Endothelial cell of umbilical vein (primary cell): Measurements from ENCODE around the gene ALDH3A2. TPM values are rescaled to one million over a fixed set of nuclear protein-coding genes. Genes with fewer than 3 reads are reported as not detected.

ENCODE experiments used
- BruUV-seq: library from RNA; stranded (reverse); fragments of 400-500 nt; replicated peaks from 2 replicates; lab custom pipeline; 2021; lab: Mats Ljungman, UMichigan
- CTCF ChIA-PET: fragments of 300-600, 350-600 bp; sonication (Branson Sonifier 250); formaldehyde crosslinking; loops from one replicate; lab custom pipeline; 2021; ENCODE audit warnings: antibody characterized with exemption, inconsistent platforms; lab: Charles Lee
- POLR2A ChIA-PET: fragments of 300-600, 350-600 bp; sonication (Branson Sonifier 250); formaldehyde crosslinking; loops from one replicate; lab custom pipeline; 2021; ENCODE audit warnings: antibody characterized with exemption, inconsistent platforms; lab: Charles Lee
- DNase-seq: peaks from one replicate; pipeline ENCODE4 v3.0.0-alpha.2; 2011; ENCODE audit warnings: low read depth, low spot score
- FAIRE-seq: peaks from 2 replicates; lab custom pipeline; 2011; peaks lifted over from hg19 to GRCh38; lab: Jason Lieb, UNC
- H2AFZ ChIP-seq: 2 replicates; pipeline ENCODE4 v1.6.0; 2012; ENCODE audit warnings: low read depth, low read length, control low read depth, inconsistent platforms
- H3K27ac ChIP-seq: 2 replicates; pipeline ENCODE4 v1.5.1; 2011; ENCODE audit warnings: low read depth, mild to moderate bottlenecking, control low read depth, low read length, moderate library complexity; ENCODE audit not compliant: insufficient read depth
- H3K27me3 ChIP-seq, 2 experiments: 2 replicates each; pipeline versions ENCODE4 v1.6.0 to v1.6.1; 2011; ENCODE audit warnings: low read length in 2 of 2, mixed read lengths in 1 of 2; ENCODE audit not compliant: control insufficient read depth in 2 of 2, insufficient read depth in 2 of 2
- H3K36me3 ChIP-seq, 2 experiments: 2 replicates in 1 of 2; 3 replicates in 1 of 2; pipeline ENCODE4 v1.5.1; 2011; ENCODE audit warnings: low read length in 2 of 2, mild to moderate bottlenecking in 1 of 2, moderate library complexity in 1 of 2; ENCODE audit not compliant: control insufficient read depth in 2 of 2, insufficient read depth in 2 of 2; ENCODE audit errors: extremely low read depth in 1 of 2
- H3K4me1 ChIP-seq: 3 replicates; pipeline ENCODE4 v1.5.1; 2011; ENCODE audit warnings: mild to moderate bottlenecking, low read length; ENCODE audit not compliant: control insufficient read depth, insufficient read depth; ENCODE audit errors: extremely low read depth
- H3K4me2 ChIP-seq: 2 replicates; pipeline ENCODE4 v1.6.1; 2011; ENCODE audit warnings: low read length, control low read depth, mixed read lengths; ENCODE audit not compliant: insufficient read depth
- H3K4me3 ChIP-seq, 3 experiments: fragments of 200-600 bp in 1 of 3; sonication (generic), shearing (Covaris generic) in 1 of 3; replicated peaks in 1 of 3; 2 replicates each; pipeline ENCODE4 v1.5.1; 2011 to 2016; ENCODE audit warnings: control low read depth in 3 of 3, low read length in 3 of 3, mild to moderate bottlenecking in 2 of 3, inconsistent platforms in 1 of 3, low read depth in 1 of 3, moderate library complexity in 1 of 3; ENCODE audit not compliant: insufficient read depth in 1 of 3
- H3K79me2 ChIP-seq: 2 replicates; pipeline ENCODE4 v1.6.0; 2012; ENCODE audit warnings: low read length, inconsistent platforms; ENCODE audit not compliant: control insufficient read depth, insufficient read depth
- H3K9ac ChIP-seq: replicated peaks from 2 replicates; pipeline ENCODE3; 2011; ENCODE audit warnings: low read length, control low read depth; ENCODE audit not compliant: insufficient read depth; ENCODE audit errors: extremely low read depth
- H3K9me1 ChIP-seq: replicated peaks from 3 replicates; pipeline ENCODE4 v1.6.0; 2011; ENCODE audit warnings: mild to moderate bottlenecking, low read length; ENCODE audit not compliant: control insufficient read depth, insufficient read depth; ENCODE audit errors: extremely low read depth
- H3K9me3 ChIP-seq: replicated peaks from 2 replicates; pipeline ENCODE4 v1.5.1; 2012; ENCODE audit warnings: low read length, inconsistent platforms; ENCODE audit not compliant: control insufficient read depth, insufficient read depth
- H4K20me1 ChIP-seq: replicated peaks from 2 replicates; pipeline ENCODE3; 2011; ENCODE audit warnings: mild to moderate bottlenecking, low read length; ENCODE audit not compliant: control insufficient read depth, insufficient read depth; ENCODE audit errors: extremely low read depth
- CTCF ChIP-seq, 2 donors: IDR thresholded peaks; 1 replicate in 1 of 2; 2 replicates in 1 of 2; pipeline ENCODE4 v1.5.1; 2011; ENCODE audit warnings: low read length in 2 of 2, mild to moderate bottlenecking in 2 of 2, moderate library complexity in 2 of 2, control low read depth in 1 of 2, inconsistent platforms in 1 of 2, low read depth in 1 of 2; ENCODE audit not compliant: insufficient read depth in 1 of 2; ENCODE audit errors: extremely low read depth in 1 of 2
- EZH2 ChIP-seq: IDR thresholded peaks from 2 replicates; pipeline ENCODE4 v1.6.1; 2012; ENCODE audit warnings: borderline replicate concordance, low read depth, mild to moderate bottlenecking, moderate library complexity, low read length, inconsistent platforms; ENCODE audit not compliant: severe bottlenecking
- FOS ChIP-seq: IDR thresholded peaks from 2 replicates; pipeline ENCODE4 v1.6.1; 2011; ENCODE audit warnings: mild to moderate bottlenecking, low read length, moderate library complexity, borderline replicate concordance; ENCODE audit not compliant: insufficient read depth
- GATA2 ChIP-seq: IDR thresholded peaks from 2 replicates; pipeline ENCODE4 v1.7.0; 2011; ENCODE audit warnings: low read depth, mild to moderate bottlenecking, moderate library complexity, mixed read lengths, low read length; ENCODE audit not compliant: insufficient read length, insufficient read depth
- JUN ChIP-seq: IDR thresholded peaks from 2 replicates; pipeline ENCODE4 v1.6.1; 2011; ENCODE audit warnings: borderline replicate concordance, low read depth; ENCODE audit not compliant: insufficient read length, insufficient read depth
- MYC ChIP-seq: IDR thresholded peaks from one replicate; pipeline ENCODE4 v1.6.1; 2011; ENCODE audit warnings: mild to moderate bottlenecking, low read depth, low read length
- POLR2A ChIP-seq: IDR thresholded peaks from 2 replicates; pipeline ENCODE4 v1.6.1; 2012; ENCODE audit warnings: low read depth, mild to moderate bottlenecking, control low read depth, low read length
- POLR2AphosphoS5 ChIP-seq: IDR thresholded peaks from 2 replicates; pipeline ENCODE4 v1.6.1; 2012; ENCODE audit warnings: low read depth, mild to moderate bottlenecking, control low read depth, low read length, moderate library complexity; ENCODE audit not compliant: insufficient read depth
- dilution Hi-C: fragments of 300-500 bp; cut with MboI; formaldehyde crosslinking; loops from one replicate; pipeline ENCODE4 v1.15.0; 2019; ENCODE audit warnings: low sequenced_read_pairs; ENCODE audit not compliant: extremely low pct_ligation_motif_present
- intact Hi-C: fragments of 100-400 bp; cut with micrococcal nuclease; formaldehyde crosslinking; loops from one replicate; pipeline ENCODE4 v1.10.0; 2022
- polyA plus RNA-seq, 4 experiments: library from polyadenylated mRNA; depleted of rRNA in 3 of 4; stranded (reverse) in 3 of 4; unstranded in 1 of 4; fragments of >200 nt; gene quantifications; 2 replicates each; pipeline versions ENCODE4 v1.2.1 to v1.2.3, GENCODE V29; 2011 to 2012; ENCODE audit warnings: missing spikeins in 1 of 4
- total RNA-seq: library from RNA; stranded (reverse); gene quantifications from 2 replicates; pipeline ENCODE4 v1.2.3, GENCODE V29; 2021
- TF ChIP-seq, protein P1 (sequence below): IDR thresholded peaks from 2 replicates; pipeline ENCODE4 v1.6.1; 2011; ENCODE audit not compliant: insufficient read depth, insufficient read length

The ALDH3A2 gene
- total and polyA plus RNA-seq, 2 donors (not counting 3 experiments of a cell fraction or from before 2014, with no cell fraction given), result 16.7 to 36.5 TPM

GRCh38 chr17:19714542-19715411, 66.2 kb downstream of the ALDH3A2 start:
- POLR2A ChIA-PET, result no interaction called here
- DNase-seq, result no peak
- dilution Hi-C loops (no loop called here), intact Hi-C loops (no loop called here)
- Histone ChIP-seq H3K4me1 (no peaks in the 10 kb centered on the region), H3K4me3 (no peak overlapping the region), H4K20me1 (no peaks in the 10 kb centered on the region), H3K36me3 (no peaks in the 10 kb centered on the region), H3K4me2 (no peak overlapping the region), H3K27ac (no peak overlapping the region), H3K9ac (no peak overlapping the region), H3K27me3 (no peaks in the 10 kb centered on the region), H3K9me3 (no peaks in the 10 kb centered on the region), H2AFZ (no peak overlapping the region), H3K9me1 (no peaks in the 10 kb centered on the region), H3K79me2 (no peaks in the 10 kb centered on the region)
- no peak for TF ChIP-seq POLR2AphosphoS5
- TF ChIP-seq FOS, result no peak
- no peak for TF ChIP-seq POLR2A
- no peak for TF ChIP-seq JUN
- no peak for TF ChIP-seq MYC
- TF ChIP-seq GATA2, result no peak
- TF ChIP-seq CTCF (IDR thresholded peaks at IDR 0.05; ENCODE audit: extremely low read depth in 1 of 2, insufficient read depth in 1 of 2, low read depth in 1 of 2, low read length in 2 of 2), result no peak
- TF ChIP-seq, protein P1, sequence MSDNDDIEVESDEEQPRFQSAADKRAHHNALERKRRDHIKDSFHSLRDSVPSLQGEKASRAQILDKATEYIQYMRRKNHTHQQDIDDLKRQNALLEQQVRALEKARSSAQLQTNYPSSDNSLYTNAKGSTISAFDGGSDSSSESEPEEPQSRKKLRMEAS, result no peak
- no peak for TF ChIP-seq EZH2
- BruUV-seq, result no TSS peak
- CTCF ChIA-PET, result no interaction called here
- no peak for FAIRE-seq
